Non-pigmented ciliary epithelial cell (primary cell): ENCODE data around the gene MRTFA.
"Not testable (repeated sequence)": the region's sequence is repeated elsewhere in the genome, so short reads cannot be mapped to it uniquely, and the experiment has no call there.

Experiments used
- DNase-seq: peaks from one replicate; pipeline ENCODE4 v3.0.0-alpha.2; 2010; ENCODE audit warnings: low read depth

Gene MRTFA

DNA sequence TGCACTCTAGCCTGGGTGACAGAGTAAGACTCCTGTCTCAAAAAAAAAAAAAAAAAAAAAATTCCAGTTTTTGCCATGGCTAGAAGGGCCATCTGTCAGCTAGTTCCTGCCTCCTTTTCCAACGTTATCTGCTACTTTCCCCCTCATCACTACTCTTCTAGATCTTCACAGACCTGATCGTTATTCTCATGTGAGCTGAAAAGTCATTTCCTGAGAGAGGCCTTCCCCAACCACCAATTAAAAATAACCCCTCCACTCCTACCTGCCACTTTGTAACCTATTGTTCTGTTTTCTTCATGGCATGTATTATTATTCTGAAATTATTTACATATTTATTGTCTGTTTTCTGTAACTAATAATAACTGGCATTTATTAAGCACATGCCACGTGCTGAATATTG is 241.9 kb downstream of the MRTFA start:
- DNase-seq = no peak

DNA sequence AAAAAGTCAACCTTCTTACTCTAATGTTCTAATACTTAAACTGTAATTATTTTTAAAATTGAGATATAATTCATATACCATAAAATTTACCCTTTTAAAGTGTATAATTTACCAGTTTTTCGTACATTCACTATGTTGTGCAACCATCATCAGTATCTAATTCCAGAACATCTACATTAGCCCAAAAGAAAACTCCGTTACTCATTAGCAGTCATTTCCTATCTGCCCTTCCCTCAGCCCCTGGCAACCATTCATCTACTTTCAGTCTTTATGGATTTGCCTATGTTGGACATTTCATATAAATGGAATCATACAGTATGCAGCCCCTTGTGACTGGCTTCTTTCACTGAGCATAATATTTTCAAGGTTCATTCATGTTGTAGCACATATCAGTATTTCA is 243.9 kb downstream of the MRTFA start:
- DNase-seq = no peak

DNA sequence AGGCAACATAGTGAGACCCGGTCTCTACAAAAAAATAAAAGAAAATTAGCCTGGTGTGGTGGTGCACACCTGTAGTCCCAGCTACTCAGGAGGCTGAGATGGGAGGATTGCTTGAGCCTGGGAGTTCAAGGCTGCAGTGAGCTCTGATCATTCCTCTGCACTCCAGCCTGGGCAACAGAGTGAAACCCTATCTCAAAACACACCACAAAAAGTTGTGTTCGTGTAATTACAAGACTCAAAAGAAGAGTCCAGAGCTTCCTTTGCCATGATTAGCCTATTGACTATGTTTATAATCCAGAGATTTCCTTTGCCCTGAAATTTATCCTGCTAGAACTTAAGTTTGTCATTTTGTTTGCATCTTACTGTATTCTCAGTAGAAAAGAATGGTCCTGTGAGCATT is 245.1 kb downstream of the MRTFA start:
- no peak for DNase-seq

DNA sequence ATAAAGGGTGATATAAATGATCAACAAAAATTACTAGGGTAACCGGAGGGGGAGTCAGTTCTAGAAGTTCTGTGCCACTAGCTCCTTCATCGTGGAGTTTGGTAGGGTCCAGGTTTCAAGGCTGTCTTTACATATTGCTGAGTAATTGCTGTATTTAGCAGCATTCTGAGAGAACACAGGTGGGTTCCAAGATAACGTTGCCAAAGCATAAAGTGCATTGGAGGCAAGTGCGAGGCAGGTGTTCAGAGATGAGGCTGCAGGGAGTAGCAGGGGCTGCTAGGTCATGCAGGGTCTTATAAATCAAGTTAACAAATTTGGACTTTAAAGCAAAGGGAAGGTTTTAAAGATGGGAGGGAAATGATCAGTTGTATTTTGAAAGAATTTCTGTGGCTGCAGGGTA is 248.3 kb downstream of the MRTFA start:
- DNase-seq = no peak

DNA sequence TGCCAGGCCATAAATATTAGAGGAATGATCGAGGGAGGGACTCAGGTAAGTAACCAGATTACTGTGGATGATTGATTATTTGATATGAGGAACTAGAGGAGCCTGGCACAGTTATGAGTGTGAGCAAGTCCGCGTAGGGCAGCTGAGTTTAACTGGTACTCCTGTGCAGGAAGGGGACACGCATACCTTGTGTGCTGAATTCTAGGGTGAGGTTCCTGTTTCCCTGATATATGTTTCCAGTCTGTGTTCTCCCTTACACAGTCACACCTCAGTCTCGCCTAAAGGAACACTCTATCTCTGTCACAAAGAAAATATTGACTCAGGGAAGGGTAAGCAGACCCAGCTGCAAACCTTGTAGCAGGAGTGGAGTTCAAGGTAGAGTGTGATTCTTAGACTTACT is 248.8 kb downstream of the MRTFA start:
- no peak for DNase-seq

DNA sequence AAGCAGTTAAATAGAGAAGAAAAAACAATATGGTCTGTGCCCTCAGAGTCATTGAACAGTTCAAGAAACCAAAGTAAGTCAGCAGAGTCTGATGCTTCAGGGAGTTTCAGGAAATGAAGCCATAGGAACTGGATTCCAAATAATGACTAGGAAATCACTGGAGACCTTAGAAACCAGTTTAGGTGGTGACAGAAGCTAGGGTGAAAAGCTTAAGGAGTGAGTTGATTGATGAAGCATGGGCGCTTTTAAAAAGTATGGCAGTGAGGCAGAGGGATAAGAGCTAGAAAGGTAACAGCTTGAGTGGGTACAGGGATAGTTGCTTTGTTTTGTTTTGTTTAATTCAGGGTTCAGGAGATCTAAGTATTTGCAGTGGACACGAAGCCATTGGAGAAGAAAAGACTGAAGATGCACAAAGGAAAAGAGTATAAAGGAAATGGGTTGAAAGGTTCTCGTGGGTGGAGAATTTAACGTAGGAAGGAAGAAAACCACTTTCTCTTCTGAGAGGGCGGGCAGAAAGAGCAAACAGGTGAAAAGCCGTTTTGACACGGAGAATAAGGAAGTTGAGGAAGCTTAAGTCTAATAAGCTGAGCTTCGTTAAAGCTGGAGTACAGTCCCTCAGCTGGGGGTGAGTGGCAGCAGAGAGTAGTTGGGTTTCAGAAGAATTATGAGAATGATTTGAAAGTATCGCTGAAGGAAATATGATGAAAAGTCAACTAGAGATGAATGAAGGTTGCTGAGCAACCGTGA is 251.3 kb downstream of the MRTFA start:
- no peak for DNase-seq

DNA sequence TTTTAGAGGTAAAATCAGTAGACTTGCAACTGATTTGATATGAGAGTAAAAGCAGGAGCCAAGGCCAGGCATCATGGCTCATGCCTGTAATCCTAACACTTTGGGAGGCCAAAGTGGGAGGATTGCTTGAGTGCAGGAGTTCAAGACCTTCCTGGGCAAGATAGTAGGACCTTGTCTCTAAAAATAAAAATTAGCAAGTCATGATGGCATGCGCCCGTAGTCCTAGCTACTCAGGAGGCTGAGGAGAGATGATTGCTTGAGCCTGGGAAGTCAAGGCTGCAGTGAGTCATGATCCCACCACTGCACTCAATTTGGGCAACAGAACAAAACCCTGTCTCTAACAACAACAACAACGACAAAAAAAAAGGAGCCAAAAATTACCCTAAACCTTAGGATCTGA is 252.6 kb downstream of the MRTFA start:
- DNase-seq = peak; percentile 40

DNA sequence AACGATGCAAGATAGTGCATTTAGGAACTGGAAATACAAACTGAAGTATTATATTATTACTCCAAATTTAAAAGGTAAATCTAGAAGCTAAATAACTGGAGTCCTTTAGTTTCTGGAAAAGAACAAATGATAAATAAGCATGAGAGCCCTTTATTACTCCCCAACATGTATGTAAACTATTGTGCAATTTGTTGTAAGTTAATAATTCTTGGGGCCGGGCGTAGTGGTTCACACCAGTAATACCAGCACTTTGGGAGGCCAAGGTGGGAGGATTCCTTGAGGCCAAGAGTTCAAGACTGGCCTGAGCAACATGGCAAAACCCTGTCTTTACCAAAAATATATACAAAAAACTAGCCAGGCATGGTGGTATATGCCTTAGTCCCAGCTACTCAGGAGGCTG is 255.1 kb downstream of the MRTFA start:
- no peak for DNase-seq

DNA sequence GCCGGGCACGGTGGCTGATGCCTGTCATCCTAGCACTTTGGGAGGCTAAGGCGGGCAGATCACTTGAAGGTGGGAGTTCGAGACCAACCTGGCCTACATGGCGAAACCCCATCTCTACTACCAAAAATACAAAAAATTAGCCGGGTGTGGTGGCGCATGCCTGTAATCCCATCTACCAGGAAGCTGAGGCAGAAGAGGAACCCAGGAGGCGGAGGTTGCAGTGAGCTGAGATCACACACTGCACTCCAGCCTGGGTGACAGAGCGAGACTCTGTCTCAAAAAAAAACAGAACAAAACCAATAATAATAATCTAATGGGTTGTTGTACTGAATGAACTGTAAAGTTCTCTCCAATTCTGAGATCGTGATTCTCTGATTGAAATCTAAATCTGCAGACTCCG is 258.1 kb downstream of the MRTFA start:
- DNase-seq = not testable (repeated sequence)

DNA sequence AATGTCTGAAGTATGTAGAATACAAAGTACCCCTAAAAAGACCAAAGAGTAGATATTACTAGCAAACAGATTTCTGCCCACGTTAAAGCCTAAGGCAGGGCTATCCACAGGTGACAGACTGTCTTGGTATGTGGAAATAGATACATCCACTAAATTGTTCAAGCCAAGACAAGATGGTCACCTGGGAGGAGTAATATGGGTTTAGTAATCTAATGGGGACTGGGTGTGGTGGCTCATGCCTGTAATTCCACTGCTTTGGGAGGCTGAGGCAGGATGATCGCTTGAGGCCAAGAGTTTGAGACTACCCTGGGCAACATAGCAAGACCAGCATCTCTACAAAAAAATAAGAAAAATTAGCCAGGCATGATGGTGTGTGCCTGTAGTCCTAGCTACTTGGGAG is 258.6 kb downstream of the MRTFA start:
- no peak for DNase-seq

DNA sequence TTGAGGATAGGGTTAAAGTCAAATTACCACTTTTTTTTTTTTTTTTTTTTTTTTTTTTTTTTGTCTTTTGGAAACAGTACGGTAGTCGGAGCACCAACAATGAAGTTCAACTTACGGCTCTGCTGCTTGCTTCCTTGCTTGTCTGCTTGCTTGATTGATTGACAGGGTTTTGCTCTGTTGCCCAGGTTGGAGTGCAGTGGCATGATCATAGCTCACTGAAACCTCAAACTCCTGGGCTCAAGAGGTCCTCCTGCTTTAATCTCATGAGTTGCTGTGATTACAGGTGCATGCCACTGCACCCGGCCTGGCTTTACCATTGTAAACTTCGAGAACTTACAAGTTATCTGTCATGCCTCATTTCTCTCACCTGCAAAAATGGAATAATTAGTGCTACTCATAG is 260.4 kb downstream of the MRTFA start:
- DNase-seq = no peak

DNA sequence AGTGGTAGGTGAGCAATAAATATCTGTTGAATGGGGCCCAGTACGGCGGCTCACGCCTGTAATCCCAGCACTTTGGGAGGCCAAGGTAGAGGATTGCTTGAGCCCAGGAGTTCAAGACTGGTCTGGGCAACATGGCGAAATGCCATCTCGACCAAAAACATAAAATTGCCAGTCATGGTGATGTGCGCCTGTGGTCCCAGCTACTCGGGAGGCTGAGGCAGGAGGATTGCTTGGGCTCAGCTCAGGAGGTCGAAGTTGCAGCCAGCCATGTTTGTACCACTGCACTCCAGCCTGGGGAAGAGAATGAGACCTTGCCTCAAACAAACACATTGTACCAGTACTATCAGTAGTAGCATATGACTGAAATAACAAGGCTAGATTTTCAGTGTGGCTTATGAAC is 262.0 kb downstream of the MRTFA start:
- no peak for DNase-seq

DNA sequence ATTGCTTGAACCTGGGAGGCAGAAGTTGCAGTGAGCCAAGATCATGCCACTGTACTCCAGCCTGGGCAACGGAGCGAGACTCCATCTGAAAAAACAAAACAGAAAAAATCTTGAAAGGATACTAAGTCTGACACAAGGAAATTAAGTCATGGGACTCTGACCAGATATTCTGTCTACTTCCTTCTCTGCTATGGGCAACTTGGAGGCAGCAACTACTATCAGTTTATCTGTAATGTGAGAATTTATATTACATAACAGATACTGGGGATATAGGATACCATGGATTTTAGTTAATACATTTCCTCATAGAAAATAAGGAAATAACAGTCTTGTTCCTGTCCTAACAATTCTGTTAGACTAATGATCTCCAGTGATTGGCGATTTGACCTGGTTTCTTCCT is 267.7 kb downstream of the MRTFA start:
- no peak for DNase-seq

DNA sequence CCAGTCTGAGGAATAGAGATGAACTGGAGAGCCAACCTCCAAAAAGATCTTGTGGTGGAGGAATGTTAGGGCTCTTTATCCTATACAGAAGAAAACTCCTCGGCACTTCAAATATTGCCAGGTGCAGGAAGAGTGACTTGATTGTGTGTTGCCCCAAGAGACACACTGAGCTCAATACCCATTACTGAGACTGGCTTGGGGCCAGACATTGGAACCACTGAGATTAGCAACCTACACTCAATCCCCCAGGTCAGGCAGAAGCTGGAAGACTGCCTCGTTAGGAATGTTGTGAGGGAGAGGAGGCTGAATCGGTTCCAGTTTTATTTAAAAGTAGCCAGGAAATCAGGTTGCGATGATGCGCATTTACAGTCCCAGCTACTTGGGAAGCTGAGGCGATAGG is 268.5 kb downstream of the MRTFA start:
- DNase-seq = no peak

DNA sequence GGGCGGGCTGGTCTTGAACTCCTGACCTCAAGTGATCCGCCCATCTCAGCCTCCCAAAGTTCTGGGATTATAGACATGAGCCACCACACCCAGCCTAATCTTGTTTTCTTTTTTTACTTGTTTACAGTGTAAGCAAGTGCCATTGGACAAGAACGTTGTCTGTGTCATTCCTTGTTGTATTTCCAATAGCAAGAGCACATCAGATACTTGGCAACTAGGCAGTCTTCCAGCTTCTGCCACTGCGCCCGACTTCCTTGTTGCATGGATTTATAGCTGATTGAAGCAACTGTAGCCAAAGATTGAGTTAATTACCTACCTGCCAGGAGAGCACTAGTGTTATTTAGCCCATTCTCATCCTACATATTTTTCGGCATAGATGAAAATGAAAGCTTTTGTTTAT is 269.2 kb downstream of the MRTFA start:
- DNase-seq = no peak

DNA sequence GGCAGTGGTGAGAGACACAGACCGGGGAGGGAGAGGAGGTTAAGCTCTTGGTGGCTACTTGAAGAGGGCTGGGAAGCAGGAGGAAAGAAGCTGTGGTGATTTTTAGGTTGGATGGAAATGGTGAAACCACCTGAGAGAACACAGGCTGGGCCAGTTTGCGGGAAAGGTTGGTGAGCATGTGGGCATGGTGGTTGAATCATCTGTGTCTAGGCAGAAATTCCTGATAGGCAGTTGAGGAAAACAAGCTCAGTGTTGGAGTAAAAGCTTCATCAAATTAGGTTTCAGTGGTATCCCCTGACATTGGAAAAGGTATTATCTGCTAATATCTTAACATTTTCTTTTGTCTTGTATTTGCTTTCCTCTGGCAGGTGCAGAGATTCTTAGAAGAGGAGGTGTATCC is 270.5 kb downstream of the MRTFA start:
- no peak for DNase-seq

DNA sequence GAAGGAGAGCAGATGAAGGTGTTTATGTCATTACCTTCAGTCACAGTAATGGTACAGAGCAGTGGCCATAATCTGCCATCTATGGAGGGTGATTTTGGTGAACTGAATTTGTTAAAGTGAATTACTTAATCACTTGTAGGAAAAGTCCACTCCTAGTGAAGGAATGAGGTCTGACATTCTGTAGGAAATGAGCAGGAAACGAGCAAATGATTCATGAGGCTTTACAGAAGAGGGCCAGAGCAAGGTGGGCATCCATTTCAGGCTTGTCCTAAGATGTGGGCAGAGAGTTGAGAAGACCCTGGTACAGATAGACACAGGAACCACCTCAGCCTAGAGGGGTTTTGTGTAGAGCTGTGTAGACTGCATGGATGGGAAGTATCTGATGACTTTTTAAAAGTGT is 272.1 kb downstream of the MRTFA start:
- no peak for DNase-seq

DNA sequence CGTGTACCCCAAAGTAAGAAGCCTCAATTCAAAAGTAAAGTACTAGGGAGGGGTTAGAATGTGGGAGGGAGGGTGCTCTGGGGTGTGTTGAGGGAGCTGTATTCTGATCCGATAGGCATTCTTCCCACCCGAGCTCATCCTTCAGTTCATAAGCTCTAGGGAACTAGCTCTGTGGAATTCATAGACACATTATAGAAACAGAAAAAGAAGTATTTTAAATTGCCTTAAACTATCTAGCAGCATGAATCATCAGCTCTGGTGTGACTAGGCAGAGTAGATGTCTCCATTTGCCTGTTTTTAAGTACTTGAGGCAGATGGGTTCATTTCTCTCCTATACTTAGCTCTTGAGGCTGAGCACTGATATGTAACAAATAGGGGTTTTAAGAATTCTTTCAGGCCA is 273.5 kb downstream of the MRTFA start:
- DNase-seq = peak; percentile 44

DNA sequence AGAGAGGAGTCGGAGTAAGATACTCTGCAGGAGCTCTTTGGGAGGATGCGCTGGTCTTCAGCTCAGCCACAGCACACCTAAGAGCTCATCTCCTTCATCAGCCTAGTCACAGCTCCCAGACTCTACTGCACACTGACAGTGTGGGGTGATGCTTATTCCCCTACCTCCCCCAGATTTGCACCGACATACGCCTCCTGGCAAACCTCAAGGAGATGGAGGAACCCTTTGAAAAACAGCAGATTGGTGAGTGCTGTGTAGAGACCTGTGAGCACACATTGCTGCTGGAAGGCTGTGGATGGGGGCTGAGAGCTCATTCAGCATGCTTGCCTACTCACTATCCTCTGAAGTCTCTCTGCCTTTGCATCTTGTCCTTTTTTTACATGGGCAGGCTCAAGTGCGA is 275.4 kb downstream of the MRTFA start:
- DNase-seq = no peak
